ENCODE data around the gene CNTNAP5. TPM values are rescaled to one million over a fixed set of nuclear protein-coding genes. Genes with fewer than 3 reads are reported as not detected.
A peak's percentile ranks its signal among the peaks of the same experiment; 100 is the strongest.

CNTNAP5 gene
- total and polyA plus RNA-seq, 2 of the 13 experiments (the other 11 are each of a cell fraction or from before 2014, with no cell fraction given): not detected

DNA sequence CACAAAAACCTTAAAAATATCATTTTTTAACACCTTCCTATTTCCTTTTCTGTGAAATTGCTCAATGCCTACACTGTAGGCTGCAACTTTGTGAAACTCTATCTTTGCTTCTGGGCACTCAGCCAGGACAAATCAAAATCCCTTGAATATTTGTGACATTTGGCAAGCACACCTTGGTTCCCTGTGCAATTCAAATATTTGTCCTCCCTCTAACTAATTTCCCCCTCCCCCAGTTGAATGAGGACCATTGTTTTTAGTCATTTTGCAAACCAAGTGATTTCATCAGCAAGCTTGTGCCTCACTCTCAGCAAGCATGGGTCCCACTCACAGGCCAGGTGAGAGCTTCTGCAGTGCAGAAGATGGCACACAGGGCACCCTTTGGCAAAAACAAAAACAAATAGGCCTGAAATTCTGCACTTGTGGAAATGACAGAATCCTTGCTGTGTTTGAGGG lies 541.5 kb downstream of the CNTNAP5 start (continued):
- TF ChIP-seq CBFB (CRISPR knock-in tag; IDR thresholded peaks at IDR 0.05) (peak; percentile 60), TSC22D2 (CRISPR knock-in tag; IDR thresholded peaks at IDR 0.05; ENCODE audit: borderline replicate concordance) (no peak), ZNF605 (CRISPR knock-in tag; IDR thresholded peaks at IDR 0.05) (no peak), ARHGAP35 (CRISPR knock-in tag; IDR thresholded peaks at IDR 0.05; ENCODE audit: borderline replicate concordance) (no peak), FOXP1 (IDR thresholded peaks at IDR 0.05) (no peak), FOXP1 (CRISPR knock-in tag; IDR thresholded peaks at IDR 0.05) (peak; percentile 89), SYNCRIP (IDR thresholded peaks at IDR 0.05; ENCODE audit: insufficient read depth, low read depth, low read length) (no peak), ZSCAN9 (CRISPR knock-in tag; IDR thresholded peaks at IDR 0.05; ENCODE audit: borderline replicate concordance) (peak; percentile 66; the same call in 1 of the 2 replicates), ZNF788 (CRISPR knock-in tag; IDR thresholded peaks at IDR 0.05; ENCODE audit: borderline replicate concordance) (peak; percentile 73; the same call in 1 of the 2 replicates), ELF3 (CRISPR knock-in tag; IDR thresholded peaks at IDR 0.05) (peak; percentile 98), SMAD9 (CRISPR knock-in tag; IDR thresholded peaks at IDR 0.05) (no peak), SMC3 (IDR thresholded peaks at IDR 0.05; ENCODE audit: low read length) (peak; percentile 41; the same call in 1 of the 2 replicates), ZNF674 (CRISPR knock-in tag; IDR thresholded peaks at IDR 0.05; ENCODE audit: low read depth) (no peak), SIX1 (CRISPR knock-in tag; IDR thresholded peaks at IDR 0.05; ENCODE audit: borderline replicate concordance) (peak; percentile 98), JUND (CRISPR knock-in tag; IDR thresholded peaks at IDR 0.05) (peak; percentile 63), ZNF331 (CRISPR knock-in tag; IDR thresholded peaks at IDR 0.05) (peak; percentile 80)
- TF ChIP-seq, protein P1, sequence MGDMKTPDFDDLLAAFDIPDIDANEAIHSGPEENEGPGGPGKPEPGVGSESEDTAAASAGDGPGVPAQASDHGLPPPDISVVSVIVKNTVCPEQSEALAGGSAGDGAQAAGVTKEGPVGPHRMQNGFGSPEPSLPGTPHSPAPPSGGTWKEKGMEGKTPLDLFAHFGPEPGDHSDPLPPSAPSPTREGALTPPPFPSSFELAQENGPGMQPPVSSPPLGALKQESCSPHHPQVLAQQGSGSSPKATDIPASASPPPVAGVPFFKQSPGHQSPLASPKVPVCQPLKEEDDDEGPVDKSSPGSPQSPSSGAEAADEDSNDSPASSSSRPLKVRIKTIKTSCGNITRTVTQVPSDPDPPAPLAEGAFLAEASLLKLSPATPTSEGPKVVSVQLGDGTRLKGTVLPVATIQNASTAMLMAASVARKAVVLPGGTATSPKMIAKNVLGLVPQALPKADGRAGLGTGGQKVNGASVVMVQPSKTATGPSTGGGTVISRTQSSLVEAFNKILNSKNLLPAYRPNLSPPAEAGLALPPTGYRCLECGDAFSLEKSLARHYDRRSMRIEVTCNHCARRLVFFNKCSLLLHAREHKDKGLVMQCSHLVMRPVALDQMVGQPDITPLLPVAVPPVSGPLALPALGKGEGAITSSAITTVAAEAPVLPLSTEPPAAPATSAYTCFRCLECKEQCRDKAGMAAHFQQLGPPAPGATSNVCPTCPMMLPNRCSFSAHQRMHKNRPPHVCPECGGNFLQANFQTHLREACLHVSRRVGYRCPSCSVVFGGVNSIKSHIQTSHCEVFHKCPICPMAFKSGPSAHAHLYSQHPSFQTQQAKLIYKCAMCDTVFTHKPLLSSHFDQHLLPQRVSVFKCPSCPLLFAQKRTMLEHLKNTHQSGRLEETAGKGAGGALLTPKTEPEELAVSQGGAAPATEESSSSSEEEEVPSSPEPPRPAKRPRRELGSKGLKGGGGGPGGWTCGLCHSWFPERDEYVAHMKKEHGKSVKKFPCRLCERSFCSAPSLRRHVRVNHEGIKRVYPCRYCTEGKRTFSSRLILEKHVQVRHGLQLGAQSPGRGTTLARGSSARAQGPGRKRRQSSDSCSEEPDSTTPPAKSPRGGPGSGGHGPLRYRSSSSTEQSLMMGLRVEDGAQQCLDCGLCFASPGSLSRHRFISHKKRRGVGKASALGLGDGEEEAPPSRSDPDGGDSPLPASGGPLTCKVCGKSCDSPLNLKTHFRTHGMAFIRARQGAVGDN (CRISPR knock-in tag; IDR thresholded peaks at IDR 0.05): no peak
- TF ChIP-seq, protein P2, sequence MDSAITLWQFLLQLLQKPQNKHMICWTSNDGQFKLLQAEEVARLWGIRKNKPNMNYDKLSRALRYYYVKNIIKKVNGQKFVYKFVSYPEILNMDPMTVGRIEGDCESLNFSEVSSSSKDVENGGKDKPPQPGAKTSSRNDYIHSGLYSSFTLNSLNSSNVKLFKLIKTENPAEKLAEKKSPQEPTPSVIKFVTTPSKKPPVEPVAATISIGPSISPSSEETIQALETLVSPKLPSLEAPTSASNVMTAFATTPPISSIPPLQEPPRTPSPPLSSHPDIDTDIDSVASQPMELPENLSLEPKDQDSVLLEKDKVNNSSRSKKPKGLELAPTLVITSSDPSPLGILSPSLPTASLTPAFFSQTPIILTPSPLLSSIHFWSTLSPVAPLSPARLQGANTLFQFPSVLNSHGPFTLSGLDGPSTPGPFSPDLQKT (CRISPR knock-in tag; IDR thresholded peaks at IDR 0.05; ENCODE audit: borderline replicate concordance): no peak
- TF ChIP-seq, protein P3, sequence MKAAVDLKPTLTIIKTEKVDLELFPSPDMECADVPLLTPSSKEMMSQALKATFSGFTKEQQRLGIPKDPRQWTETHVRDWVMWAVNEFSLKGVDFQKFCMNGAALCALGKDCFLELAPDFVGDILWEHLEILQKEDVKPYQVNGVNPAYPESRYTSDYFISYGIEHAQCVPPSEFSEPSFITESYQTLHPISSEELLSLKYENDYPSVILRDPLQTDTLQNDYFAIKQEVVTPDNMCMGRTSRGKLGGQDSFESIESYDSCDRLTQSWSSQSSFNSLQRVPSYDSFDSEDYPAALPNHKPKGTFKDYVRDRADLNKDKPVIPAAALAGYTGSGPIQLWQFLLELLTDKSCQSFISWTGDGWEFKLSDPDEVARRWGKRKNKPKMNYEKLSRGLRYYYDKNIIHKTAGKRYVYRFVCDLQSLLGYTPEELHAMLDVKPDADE (CRISPR knock-in tag; IDR thresholded peaks at IDR 0.05): 0 out of 2 replicates have a peak, but pooled peaks have one; percentile 57
- TF ChIP-seq, protein P4, sequence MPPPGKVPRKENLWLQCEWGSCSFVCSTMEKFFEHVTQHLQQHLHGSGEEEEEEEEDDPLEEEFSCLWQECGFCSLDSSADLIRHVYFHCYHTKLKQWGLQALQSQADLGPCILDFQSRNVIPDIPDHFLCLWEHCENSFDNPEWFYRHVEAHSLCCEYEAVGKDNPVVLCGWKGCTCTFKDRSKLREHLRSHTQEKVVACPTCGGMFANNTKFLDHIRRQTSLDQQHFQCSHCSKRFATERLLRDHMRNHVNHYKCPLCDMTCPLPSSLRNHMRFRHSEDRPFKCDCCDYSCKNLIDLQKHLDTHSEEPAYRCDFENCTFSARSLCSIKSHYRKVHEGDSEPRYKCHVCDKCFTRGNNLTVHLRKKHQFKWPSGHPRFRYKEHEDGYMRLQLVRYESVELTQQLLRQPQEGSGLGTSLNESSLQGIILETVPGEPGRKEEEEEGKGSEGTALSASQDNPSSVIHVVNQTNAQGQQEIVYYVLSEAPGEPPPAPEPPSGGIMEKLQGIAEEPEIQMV (CRISPR knock-in tag; IDR thresholded peaks at IDR 0.05; ENCODE audit: low read depth): no peak
